Lower lobe of right lung (tissue), 2 donors: ENCODE data around the gene DDIT3. TPM values are rescaled to one million over a fixed set of nuclear protein-coding genes. Genes with fewer than 3 reads are reported as not detected.

Experiments used
- ATAC-seq, 2 donors: fragments of 200-7000 bp; cut with Tn5 transposase; one replicate each; pipeline ENCODE4 v1.9.1; 2020 to 2022; ENCODE audit warnings: mild to moderate bottlenecking in 2 of 2, moderate library complexity in 2 of 2
- DNase-seq: peaks from one replicate; pipeline ENCODE4 v3.0.0-alpha.2; 2020
- H3K27ac ChIP-seq: fragments of 200-600 bp; one replicate; pipeline ENCODE4 v1.8.0; 2022
- H3K27me3 ChIP-seq: fragments of 200-600 bp; one replicate; pipeline ENCODE4 v1.8.0; 2022; ENCODE audit warnings: low read depth
- H3K36me3 ChIP-seq: fragments of 200-600 bp; one replicate; pipeline ENCODE4 v1.8.0; 2022; ENCODE audit warnings: mild to moderate bottlenecking
- H3K4me1 ChIP-seq: fragments of 200-600 bp; one replicate; pipeline ENCODE4 v1.8.0; 2022
- H3K4me3 ChIP-seq: fragments of 200-600 bp; one replicate; pipeline ENCODE4 v1.8.0; 2022; ENCODE audit warnings: mild to moderate bottlenecking
- H3K9me3 ChIP-seq: fragments of 200-600 bp; one replicate; pipeline ENCODE4 v1.8.0; 2022
- CTCF ChIP-seq: fragments of 200-600 bp; IDR thresholded peaks from one replicate; pipeline ENCODE4 v1.8.0; 2022; ENCODE audit warnings: antibody characterized with exemption, mild to moderate bottlenecking
- intact Hi-C: fragments of 100-400 bp; cut with DNase I; formaldehyde crosslinking; loops from one replicate; pipeline ENCODE4 v1.11.0; 2022
- total RNA-seq: library from RNA; stranded (reverse); fragmentation: NEBNext Ultra II Directional; extraction: Animal tissue kit (Norgen Biotek cat#: 25700); gene quantifications from one replicate; pipeline ENCODE4 v1.2.1, GENCODE V29; 2021
- donor health status: DM: no; HTN: yes; CAD: no; lungs with severe emphysema.

The DDIT3 gene
- total RNA-seq, 1 donor from 2014 or later: 26.1 TPM

DNA sequence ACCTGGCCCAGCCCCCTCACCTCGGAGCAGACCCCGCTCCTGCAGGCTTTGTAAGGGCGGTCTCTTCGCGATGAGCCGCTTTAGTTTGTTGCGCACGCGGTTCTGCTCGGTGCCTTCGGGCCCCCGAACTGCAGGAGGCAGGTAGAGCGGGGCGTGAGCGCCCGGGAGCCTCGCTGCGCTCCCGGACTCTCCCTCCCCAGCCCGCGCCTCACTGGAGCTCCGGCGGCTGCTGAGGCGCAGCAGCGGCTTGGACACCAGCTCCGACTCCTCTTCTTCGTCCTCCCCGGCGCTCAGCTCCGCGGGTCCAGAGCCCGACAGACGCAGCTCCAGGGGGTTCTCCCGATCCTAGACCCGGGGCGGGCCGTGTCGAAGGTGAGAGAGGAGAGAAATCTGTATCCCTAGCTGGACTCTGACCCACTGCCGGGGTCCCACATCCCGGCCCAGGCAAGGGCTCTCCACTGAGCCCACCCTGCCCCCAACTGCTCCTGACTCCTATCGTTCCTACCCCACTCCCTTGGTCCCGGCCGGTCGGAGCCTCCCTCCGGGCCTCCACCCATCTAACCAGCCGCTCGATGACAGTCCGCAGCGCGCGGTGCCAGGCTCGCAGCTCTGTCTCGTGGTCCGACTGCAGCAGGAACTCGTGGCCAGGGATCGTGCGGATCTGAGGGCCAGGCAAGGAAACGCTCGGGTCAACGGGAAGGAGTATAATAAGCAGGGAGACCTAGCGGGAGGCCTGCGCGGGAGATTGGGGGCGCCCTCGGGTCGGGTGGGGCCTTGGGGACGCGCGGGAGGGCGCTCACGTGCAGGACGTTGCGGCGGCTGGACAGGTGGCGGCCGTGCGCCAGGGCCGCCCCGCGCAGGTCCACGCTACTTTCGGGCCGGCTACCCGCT is 44.8 kb downstream of the DDIT3 start:
- intact Hi-C loops: no loop called here
- Histone ChIP-seq H3K36me3 (peaks cover 3% of the 10 kb centered on the region), H3K4me3 (peak overlapping the region; percentile 57), H3K4me1 (peaks cover 34% of the 10 kb centered on the region), H3K9me3 (no peaks in the 10 kb centered on the region), H3K27me3 (peaks cover 36% of the 10 kb centered on the region), H3K27ac (peak overlapping the region; percentile 78)
- no peak for TF ChIP-seq CTCF
- ATAC-seq: peak; percentile 27 to 31
- DNase-seq: no peak

DNA sequence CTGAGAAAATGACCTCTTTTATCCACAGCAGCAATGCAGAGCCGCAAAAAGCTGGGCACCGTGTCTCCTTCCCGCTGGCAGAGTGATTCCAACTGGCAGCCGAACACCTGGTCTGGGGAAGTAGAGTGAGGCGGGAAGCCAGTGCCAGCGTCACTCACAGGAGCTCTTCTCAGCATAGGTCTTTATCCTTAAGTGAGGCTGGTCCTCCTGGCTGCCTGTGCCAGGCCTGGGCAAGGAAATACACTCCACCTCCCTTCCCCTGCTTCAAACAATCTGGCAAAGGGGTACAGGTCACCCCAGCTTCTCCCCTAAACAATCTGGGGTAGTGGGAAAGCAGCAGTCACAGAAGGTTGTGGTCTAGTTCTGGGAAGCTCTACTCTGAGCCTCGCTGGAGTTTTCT is 45.5 kb downstream of the DDIT3 start:
- intact Hi-C loops: no loop called here
- Histone ChIP-seq H3K4me3 (peak overlapping the region; percentile 57), H3K27ac (no peak overlapping the region), H3K36me3 (peaks cover 3% of the 10 kb centered on the region), H3K4me1 (peaks cover 31% of the 10 kb centered on the region), H3K9me3 (no peaks in the 10 kb centered on the region), H3K27me3 (peaks cover 36% of the 10 kb centered on the region)
- DNase-seq: no peak
- ATAC-seq: no peak
- TF ChIP-seq CTCF: no peak

DNA sequence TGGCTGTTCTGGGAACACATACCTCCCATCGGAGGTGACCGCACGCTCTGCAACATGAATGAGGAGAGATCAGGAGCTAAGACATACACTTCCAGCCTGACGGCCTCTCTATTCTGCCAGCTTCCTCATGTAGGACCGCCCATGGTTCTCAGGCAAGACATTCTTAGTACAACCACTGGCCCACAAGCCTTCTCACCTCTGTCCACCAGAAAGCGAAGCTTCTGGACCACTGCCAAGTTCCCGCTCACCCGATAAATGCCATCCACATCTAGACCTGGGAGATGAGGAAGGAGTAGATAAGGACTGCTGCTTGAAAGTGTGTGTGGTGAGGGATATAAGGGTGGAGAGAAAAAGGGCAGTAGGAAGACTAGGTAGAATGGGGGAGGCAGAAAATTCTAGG is 45.9 kb downstream of the DDIT3 start:
- H3K36me3 ChIP-seq: peaks cover 3% of the 10 kb centered on the region
- no peak for ATAC-seq
- no peak for DNase-seq
- H3K27me3 ChIP-seq: peaks cover 36% of the 10 kb centered on the region
- H3K9me3 ChIP-seq: no peaks in the 10 kb centered on the region
- TF ChIP-seq CTCF: no peak
- H3K4me3 ChIP-seq: no peak overlapping the region
- peaks cover 31% of the 10 kb centered on the region for H3K4me1 ChIP-seq
- H3K27ac ChIP-seq: no peak overlapping the region
- intact Hi-C loops: no loop called here

GRCh38 chr12:57473886-57474285 is 46.4 kb downstream of the DDIT3 start:
- no peak overlapping the region for H3K27ac ChIP-seq
- H3K4me1 ChIP-seq: peaks cover 26% of the 10 kb centered on the region
- H3K4me3 ChIP-seq: no peak overlapping the region
- H3K36me3 ChIP-seq: peaks cover 3% of the 10 kb centered on the region
- no peak for TF ChIP-seq CTCF
- no peaks in the 10 kb centered on the region for H3K9me3 ChIP-seq
- no peak for DNase-seq
- ATAC-seq: no peak
- H3K27me3 ChIP-seq: peaks cover 36% of the 10 kb centered on the region
- intact Hi-C loops: no loop called here

DNA sequence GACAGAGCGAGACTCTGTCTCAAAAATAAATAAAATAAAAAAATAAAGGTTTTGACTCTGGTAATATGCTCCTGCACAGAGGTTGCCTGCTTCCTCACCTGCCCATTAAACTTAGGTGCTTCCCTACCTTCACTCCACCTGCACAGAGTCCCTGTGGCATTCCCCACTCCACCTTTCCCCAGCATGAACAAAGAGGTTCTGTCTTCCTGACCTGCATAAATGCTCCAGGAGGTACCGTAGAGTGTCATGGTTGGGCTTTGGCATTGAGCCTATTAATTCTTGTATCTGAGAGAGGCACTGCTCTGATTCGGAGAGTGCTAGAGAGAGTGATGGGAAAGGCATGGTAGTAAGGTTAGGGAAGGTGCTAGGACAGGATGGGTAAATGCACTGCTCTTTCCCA is 46.9 kb downstream of the DDIT3 start:
- intact Hi-C loops: no loop called here
- Histone ChIP-seq H3K27me3 (peaks cover 36% of the 10 kb centered on the region), H3K9me3 (no peaks in the 10 kb centered on the region), H3K4me3 (no peak overlapping the region), H3K27ac (no peak overlapping the region), H3K4me1 (peaks cover 21% of the 10 kb centered on the region), H3K36me3 (peaks cover 3% of the 10 kb centered on the region)
- TF ChIP-seq CTCF: no peak
- ATAC-seq (no peak), DNase-seq (no peak)
